ENCODE results near the gene CTNNB1.

CTNNB1 gene

DNA sequence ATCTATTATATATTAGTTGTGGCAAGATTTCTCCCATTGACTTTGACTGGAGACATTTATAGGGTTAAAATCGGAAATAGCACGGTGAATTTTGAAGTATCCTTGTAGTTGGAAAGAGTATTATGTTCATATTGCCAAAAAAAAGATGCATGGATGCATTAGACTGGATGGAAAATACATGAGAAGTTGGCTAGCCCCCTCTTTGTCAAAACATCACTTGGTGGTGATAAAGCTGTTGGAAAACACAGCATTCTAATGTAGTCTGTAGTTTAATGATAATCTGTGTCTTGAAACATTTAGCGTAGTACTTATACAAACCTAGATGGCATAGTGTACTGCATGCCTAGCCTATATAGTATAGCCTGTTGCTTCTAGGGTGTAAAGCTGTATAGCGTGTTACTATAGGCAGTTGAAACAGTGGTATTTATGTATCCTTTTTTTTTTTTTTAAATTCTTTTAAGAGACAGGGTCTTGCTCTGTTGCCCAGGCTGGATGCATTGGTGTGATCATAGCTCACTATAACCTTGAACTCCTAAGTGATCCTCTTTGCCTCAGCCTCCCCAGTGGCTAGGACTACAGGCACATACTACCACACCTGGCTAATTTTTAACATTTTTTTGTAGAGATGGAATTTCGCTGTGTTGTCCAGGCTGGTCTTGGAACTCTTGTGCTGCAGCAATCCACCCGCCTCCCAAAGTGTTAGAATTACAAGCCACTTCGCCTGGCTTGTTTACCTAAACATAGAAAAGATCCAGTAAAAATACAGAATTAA is 21.8 kb downstream of the CTNNB1 start:
- DNase-seq (ENCODE audit: low spot score) = no peak

DNA sequence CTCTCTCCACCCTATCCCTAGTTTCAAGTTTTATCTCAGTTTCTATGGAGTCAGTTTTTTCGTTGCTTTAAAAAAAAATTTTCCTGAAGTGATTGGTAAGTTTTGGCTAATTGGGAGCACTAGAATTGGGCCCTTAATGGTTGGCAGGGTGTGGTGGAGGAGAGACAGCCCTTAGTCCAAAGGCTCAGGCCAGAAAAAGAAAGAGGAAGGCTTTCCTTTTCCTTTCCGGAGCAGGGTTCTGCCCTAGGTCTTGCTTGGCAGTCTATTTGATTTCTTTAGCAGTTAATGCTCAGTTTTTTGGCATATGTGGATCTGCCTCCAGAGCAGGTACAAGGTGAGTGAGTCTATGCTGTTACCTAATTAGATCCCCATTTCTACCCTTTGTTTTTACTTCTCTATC is 22.7 kb downstream of the CTNNB1 start:
- no peak for DNase-seq (ENCODE audit: low spot score)

DNA sequence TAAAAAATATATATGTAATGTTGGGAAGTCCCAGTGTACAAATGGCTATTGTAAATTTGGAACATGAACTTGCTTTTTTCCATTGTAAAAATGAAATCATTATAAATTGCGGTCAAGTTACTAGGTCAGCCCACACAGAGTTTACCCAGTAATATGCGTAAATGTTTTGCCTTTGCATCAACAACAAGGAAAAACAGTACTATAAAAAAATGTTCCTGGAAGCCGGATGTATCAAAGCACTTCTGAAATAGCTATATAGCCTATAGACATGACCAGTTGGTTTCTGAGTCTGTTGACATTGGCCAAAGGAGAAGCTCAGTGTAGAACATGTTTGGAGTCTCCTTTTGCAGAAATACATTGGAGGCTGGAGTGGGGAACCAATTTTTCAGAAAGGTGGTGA is 23.2 kb downstream of the CTNNB1 start:
- DNase-seq (ENCODE audit: low spot score) = no peak

DNA sequence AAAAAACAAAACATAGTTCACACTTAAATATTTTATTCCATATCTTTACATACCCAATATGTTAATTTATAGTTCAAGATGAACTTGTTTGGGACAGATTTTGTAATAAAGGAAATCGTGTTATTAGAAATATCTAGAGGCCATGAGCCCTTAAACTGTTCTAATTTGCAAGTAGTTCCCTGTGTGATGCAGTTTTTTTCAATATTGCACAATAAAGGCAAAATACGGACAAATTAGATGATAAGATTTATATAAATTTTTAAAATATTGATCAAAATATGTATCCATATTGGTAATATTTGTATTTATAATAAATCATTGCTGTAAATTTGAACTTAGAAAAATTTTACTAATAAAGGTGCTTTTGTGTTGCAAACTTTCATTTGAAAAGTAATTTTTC is 23.8 kb downstream of the CTNNB1 start:
- DNase-seq (ENCODE audit: low spot score) = no peak

DNA sequence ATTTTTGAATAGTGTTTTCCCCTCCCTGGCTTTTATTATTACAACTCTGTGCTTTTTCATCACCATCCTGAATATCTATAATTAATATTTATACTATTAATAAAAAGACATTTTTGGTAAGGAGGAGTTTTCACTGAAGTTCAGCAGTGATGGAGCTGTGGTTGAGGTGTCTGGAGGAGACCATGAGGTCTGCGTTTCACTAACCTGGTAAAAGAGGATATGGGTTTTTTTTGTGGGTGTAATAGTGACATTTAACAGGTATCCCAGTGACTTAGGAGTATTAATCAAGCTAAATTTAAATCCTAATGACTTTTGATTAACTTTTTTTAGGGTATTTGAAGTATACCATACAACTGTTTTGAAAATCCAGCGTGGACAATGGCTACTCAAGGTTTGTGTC is 24.4 kb downstream of the CTNNB1 start:
- DNase-seq (ENCODE audit: low spot score) = no peak

DNA sequence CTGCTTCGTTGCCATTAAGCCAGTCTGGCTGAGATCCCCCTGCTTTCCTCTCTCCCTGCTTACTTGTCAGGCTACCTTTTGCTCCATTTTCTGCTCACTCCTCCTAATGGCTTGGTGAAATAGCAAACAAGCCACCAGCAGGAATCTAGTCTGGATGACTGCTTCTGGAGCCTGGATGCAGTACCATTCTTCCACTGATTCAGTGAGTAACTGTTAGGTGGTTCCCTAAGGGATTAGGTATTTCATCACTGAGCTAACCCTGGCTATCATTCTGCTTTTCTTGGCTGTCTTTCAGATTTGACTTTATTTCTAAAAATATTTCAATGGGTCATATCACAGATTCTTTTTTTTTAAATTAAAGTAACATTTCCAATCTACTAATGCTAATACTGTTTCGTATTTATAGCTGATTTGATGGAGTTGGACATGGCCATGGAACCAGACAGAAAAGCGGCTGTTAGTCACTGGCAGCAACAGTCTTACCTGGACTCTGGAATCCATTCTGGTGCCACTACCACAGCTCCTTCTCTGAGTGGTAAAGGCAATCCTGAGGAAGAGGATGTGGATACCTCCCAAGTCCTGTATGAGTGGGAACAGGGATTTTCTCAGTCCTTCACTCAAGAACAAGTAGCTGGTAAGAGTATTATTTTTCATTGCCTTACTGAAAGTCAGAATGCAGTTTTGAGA is 25.0 kb downstream of the CTNNB1 start:
- DNase-seq (ENCODE audit: low spot score) = no peak

DNA sequence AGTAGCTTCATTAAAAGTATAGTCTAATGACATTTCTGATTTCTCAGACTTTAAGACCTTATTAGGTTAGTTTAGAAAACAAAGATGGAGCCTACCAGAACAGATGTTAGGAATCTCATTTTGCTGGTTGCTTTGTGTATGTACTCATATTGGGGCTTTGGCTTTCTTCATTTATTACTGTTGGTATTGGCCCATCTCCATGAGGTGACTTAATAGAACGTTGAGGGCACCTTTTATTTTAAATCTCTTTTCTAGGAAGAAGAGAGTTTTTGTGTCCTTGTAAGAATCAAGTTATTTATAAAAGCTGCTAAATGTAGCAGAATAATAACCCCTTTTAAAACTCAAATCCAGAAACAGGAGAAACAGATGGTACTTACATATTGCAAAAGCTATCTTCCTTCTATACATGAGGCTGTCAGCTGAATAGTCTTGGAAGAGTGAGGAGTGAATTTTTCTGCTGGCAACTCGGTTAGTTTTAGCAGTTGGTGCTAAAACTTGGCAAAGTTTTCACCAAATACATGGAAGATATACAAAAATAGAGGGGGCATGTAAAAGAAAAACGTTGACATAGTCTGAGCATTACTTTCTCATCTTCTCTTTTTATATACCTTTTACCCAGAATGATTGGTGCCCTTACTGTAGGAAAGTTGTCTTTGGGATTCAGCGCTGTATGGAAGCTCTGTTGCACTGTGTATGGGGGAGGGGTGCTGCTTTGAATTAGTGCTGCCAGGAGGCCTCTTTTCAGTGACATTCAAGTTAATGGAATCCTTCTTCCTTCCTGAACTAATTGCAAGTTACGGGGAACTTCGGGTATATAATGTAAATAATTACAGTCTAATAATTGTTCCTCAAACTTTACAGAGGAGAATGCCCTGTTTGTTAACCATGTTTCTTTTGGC is 35.8 kb downstream of the CTNNB1 start:
- DNase-seq (ENCODE audit: low spot score) = no peak

DNA sequence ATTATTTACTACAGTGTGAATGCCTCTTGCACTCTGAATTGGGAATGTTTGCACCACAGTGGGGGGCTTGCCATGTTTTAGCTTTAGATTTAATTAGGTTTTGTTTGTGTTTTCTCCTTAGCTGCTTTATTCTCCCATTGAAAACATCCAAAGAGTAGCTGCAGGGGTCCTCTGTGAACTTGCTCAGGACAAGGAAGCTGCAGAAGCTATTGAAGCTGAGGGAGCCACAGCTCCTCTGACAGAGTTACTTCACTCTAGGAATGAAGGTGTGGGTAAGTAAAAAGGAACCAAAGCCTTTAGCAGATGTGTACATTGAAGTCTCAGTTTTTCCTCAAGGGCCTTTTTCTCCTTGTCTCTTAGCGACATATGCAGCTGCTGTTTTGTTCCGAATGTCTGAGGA is 36.9 kb downstream of the CTNNB1 start:
- no peak for DNase-seq (ENCODE audit: low spot score)

DNA sequence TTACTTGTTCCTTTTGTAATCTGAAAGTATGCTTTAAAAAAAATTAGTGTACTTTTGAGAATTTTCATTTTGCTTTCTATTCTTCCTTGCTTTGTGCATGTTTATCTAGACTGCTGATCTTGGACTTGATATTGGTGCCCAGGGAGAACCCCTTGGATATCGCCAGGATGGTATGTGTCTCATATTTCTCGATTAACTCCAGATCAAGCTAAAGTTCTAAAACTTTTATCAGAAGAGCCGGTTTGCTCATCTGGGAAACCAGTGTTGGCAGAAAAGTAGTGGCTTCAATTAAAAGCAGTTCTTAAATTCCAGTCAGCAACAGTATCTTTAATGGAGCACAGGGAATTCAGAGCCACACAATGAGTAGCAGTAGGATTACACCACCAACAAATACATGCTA is 38.6 kb downstream of the CTNNB1 start:
- no peak for DNase-seq (ENCODE audit: low spot score)

DNA sequence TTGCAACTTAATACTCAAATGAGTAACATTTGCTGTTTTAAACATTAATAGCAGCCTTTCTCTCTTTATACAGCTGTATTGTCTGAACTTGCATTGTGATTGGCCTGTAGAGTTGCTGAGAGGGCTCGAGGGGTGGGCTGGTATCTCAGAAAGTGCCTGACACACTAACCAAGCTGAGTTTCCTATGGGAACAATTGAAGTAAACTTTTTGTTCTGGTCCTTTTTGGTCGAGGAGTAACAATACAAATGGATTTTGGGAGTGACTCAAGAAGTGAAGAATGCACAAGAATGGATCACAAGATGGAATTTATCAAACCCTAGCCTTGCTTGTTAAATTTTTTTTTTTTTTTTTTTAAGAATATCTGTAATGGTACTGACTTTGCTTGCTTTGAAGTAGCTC is 40.3 kb downstream of the CTNNB1 start:
- DNase-seq (ENCODE audit: low spot score) = no peak

DNA sequence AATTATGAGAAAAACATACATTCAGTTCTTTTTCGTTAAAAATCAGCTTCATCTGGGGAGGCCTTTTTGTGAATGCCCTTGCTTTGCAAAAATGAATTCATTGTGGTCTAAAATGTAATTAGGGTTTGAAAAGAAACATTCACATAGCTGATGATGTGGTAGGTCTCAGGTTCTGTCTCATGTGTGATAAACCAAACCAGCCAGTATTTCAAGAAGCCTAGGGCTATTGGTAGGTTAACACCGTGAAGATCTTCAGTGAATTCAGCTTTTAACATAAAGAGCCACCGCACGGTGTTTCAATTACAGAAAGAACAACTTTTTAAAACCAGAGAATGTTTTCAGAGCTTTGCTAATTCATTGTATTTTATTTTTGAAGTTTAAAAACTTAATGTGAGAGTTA is 41.9 kb downstream of the CTNNB1 start:
- DNase-seq (ENCODE audit: low spot score) = no peak

DNA sequence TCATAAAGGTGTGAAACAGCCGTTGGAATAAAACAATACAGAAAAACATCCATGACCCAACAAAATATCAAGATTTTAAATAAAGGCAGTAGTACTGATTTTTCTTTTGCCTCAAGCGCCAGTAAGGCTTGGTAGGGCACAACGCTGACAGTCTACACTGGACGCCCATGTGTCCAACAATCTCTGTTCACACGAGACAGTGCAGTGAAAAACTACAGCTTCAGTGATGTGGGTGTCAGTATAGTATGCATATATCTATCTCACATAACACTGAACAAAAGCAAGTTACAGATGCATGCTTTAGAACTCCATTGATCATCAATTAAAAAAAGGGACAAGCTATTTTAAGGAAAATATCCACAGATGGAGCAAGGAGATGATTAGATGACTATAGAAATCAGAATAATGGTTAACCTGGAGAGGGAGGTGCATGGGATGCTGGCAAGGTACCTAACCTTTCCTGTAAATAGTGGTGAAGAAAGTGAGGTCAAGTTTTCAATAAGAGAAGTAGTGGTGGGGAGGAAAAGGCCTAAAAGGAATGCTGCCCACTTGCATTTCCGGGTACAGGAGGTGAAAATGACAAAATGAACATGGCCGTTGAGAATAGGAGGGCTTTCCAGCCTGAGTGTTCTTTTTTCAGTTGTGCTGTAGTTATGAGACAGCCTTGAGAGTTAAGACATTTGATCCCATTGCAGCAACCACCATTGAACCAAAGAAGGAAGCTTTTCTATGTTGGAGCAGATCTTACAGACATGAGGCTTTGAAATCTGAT is 42.7 kb downstream of the CTNNB1 start:
- no peak for DNase-seq (ENCODE audit: low spot score)

DNA sequence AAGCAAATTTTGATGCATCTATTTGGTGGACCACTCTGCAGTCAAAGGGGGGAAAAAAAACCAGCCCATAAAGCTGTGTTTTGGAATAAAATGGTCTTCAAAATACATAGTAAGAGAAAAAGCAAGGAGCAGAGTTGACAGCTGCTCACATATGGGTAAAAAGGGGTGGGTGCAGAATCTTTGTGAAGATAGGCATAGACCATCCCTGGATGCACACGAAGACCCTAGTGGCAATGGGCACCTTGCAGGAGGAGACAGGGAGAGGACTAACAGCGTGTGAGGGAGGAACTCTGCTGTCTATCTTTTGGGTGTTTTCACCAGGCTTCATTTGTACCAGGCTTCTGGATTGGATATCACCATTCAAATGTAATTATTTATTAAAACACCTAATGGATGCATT is 43.9 kb downstream of the CTNNB1 start:
- no peak for DNase-seq (ENCODE audit: low spot score)

DNA sequence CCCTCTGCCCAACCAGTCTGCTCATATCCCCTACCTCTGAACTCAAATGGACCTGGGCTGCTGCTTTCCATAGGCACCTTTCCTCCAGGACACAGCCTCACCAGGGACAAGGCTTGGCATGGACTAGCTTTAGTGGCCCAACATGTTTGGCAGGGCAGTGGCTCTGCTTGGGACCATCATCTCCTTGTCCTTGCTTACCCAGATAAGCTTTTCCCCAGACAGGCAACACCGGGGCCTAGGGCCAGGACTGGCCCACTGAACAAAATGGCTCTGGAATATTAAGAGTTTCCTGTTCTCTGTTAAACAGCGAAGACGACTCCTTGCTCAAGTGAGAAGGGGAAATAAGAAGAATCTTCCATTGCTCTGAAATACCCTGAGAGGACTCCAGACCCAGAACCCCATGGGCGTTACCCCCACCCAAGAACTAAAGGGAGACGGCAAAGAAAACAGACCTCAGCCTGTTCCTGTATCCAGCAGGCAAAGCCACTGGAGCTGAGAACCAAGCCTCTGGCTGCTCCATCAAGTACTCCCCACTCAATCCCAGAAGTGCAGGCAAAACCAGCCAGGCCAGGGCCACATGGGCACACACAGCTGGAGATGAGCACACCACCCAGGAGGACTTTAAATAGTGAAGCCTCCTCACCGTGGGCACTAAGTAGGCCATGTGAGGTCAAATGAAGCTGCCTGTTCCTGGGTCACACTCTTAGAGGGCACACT is 45.5 kb downstream of the CTNNB1 start:
- no peak for DNase-seq (ENCODE audit: low spot score)

DNA sequence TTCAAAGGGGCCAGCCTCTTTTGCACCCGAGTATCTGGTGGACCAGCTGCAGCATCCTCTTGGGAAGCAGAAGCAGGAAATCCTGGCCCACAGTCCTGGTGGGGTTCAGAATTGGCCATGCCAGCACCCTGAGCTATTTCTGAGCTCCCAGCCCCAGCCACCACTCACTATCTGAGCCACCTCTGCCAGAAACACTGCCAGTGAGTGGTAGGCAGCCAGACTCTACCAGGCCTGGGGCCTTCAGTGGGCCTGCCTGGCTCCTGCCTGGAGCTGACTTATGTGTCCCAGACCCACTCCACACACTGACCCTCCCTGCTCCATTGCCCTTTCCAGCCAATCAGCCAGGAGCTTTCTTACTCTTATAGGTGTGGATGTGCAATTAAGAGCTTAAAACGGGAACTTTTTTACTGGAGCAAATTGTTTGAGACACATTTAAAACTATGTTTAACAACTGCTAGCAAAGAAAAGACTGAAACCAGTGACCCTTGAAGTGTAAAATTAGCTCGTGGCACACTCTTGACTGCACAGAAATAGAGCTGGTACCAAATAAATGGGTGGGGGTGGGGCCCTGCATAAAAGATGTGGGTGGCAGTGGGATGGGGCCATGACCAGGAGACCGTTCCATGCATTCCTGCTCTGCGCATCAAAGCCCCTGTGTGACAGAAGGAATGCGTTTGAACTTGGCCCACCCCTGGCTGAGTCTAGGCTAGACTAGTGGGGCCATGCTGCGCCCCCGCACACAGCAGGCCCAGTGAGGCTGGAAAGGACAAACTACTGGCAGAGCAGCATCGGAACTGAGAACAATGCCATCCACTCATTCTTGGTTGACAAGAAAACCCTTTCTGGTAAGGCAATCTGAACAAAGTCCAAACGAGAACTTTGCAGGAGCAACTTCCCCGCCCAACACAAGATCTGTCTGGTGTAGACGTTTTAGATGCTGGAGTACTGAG is 48.0 kb downstream of the CTNNB1 start:
- no peak for DNase-seq (ENCODE audit: low spot score)

DNA sequence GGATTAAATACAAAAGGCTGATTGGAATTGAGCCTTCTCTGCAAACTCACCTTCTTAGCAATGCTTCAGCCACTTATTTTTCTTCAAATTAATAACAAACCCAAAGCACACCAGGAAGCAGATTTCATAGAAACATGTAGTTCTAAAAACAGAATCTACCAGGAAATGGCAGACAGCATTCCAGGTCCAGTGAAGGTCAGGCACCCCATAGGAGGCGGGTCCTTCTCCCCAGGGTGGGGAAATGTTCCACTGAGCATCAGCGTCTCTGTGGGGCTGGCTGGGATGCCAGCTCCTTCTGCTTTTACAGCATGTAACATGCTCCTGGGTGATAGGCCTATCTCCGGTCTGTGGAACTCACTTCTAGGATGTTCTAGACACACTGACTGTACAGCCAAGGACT is 49.2 kb downstream of the CTNNB1 start:
- DNase-seq (ENCODE audit: low spot score) = no peak

DNA sequence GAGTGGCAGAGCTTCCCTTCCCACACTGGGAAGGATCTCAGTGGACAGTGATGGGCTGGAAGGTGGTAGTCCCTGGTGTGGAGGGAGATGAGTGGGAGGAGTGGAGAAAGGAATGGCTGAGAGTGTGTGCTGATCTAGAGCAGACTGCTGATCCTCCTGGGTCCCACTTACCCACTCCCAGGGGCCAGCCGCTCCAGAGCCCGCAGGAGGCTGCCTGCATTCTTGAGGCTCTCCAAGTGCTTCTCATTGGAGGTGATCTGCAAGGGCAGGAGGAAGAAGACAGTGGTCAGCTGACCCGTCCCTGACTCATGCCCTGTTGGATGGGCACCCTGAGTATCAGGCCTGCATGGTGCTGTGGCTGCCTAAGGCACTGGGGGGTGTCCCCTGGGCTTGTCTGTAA is 50.0 kb downstream of the CTNNB1 start:
- no peak for DNase-seq (ENCODE audit: low spot score)

DNA sequence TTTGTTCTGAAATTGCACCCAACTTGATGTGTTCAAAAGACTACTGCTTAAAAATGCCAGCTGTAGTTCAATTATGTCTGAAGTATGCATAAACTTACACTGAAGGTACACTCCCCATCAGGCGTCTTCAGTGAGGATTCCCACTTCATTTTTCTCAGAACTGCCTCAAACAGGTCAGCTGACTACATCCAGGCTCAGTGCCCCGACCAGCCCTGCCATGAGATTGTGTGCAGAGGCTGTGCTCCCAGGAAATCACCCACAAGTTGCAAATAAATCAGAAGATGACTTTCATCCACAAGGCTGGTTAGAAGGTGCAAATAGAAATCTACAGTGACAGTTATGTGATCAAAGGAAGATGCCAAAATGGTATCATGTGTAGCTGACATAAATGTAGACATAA is 51.5 kb downstream of the CTNNB1 start:
- no peak for DNase-seq (ENCODE audit: low spot score)

DNA sequence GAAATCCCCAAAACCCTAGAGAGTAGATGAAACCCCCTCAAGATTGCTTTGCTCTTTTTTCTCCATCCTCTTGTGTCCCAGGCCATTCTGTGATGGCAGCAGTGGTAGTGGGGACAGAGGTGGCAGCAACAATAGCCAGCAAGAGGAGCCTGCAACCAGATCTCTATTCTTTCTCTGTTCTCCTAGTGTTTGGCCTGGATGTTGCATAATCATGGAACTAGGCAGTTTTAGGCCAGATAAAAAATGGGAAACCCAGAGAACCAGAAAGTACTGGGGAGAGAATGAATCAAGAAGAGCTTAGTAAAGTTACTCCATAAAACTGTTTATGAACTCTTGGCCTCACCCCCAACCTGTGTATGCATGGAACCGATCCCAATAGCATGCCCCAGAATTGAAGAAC is 52.3 kb downstream of the CTNNB1 start:
- no peak for DNase-seq (ENCODE audit: low spot score)

DNA sequence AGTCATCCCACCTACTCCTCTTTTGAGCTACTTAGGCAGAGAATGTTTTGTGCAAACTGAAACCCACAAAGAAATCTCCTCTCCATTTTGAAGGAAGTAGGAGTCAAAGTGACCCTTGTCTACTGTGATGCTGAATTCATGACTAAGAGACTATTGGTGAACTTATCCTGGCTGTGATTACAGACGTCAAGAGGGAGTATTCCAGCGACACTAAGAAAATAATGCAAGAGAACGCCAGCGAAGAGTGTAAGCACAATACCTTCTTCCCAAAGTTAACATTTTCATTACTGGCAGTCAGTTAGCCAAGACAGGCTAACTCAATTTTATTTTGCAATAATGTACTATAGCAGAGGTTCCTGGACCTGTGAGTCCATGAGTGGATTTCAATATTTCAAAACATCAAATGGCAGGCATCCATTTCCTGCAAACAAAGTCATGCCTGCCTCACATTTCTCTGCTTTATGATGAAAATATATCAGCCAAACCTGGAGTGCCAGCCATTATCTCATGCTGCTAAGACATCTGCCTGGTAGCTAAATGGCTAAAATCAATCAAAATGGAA is 59.0 kb downstream of the CTNNB1 start:
- DNase-seq (ENCODE audit: low spot score) = no peak

Measured in kidney capillary endothelial cell (primary cell).